WTC11 (cell line): ENCODE results near the gene CDH19.

Experiments
- ELF4 ChIP-seq: sonication (generic); formaldehyde crosslinking; IDR thresholded peaks from 2 replicates; pipeline ENCODE4 v1.8.1; 2022; ENCODE audit warnings: low read depth, mild to moderate bottlenecking, moderate library complexity, missing genetic modification reagents
- ETV6 ChIP-seq: sonication (generic); formaldehyde crosslinking; IDR thresholded peaks from 2 replicates; pipeline ENCODE4 v1.8.1; 2022; ENCODE audit warnings: mild to moderate bottlenecking, missing genetic modification reagents
- FOXJ3 ChIP-seq: sonication (generic); formaldehyde crosslinking; IDR thresholded peaks from 2 replicates; pipeline ENCODE4 v1.9.0; 2021; ENCODE audit warnings: missing genetic modification reagents, mild to moderate bottlenecking, borderline replicate concordance
- FOXP1 ChIP-seq: sonication (generic); formaldehyde crosslinking; IDR thresholded peaks from 2 replicates; pipeline ENCODE4 v1.8.0; 2022; ENCODE audit warnings: missing genetic modification reagents, mild to moderate bottlenecking, moderate library complexity, borderline replicate concordance
- JUN ChIP-seq: sonication (generic); formaldehyde crosslinking; IDR thresholded peaks from 2 replicates; pipeline ENCODE4 v1.8.0; 2023; ENCODE audit warnings: mild to moderate bottlenecking, missing genetic modification reagents
- TF ChIP-seq, protein P1 (sequence below): fragments of 200-600 bp; IDR thresholded peaks from 2 replicates; pipeline ENCODE4 v1.8.0; 2022; ENCODE audit warnings: antibody characterized with exemption
- TF ChIP-seq, protein P2 (sequence below): sonication (generic); formaldehyde crosslinking; IDR thresholded peaks from 2 replicates; pipeline ENCODE4 v1.8.1; 2022; ENCODE audit warnings: mild to moderate bottlenecking, missing genetic modification reagents, moderate library complexity, borderline replicate concordance
- TF ChIP-seq, protein P3 (sequence below): sonication (generic); formaldehyde crosslinking; IDR thresholded peaks from 2 replicates; pipeline ENCODE4 v1.8.1; 2023; ENCODE audit warnings: mild to moderate bottlenecking, missing genetic modification reagents
- TF ChIP-seq, protein P4 (sequence below): sonication (generic); formaldehyde crosslinking; conservative IDR thresholded peaks from 2 replicates; pipeline ENCODE4 v1.8.1; 2023; ENCODE audit warnings: mild to moderate bottlenecking, low read depth, missing genetic modification reagents, moderate library complexity

DNA sequence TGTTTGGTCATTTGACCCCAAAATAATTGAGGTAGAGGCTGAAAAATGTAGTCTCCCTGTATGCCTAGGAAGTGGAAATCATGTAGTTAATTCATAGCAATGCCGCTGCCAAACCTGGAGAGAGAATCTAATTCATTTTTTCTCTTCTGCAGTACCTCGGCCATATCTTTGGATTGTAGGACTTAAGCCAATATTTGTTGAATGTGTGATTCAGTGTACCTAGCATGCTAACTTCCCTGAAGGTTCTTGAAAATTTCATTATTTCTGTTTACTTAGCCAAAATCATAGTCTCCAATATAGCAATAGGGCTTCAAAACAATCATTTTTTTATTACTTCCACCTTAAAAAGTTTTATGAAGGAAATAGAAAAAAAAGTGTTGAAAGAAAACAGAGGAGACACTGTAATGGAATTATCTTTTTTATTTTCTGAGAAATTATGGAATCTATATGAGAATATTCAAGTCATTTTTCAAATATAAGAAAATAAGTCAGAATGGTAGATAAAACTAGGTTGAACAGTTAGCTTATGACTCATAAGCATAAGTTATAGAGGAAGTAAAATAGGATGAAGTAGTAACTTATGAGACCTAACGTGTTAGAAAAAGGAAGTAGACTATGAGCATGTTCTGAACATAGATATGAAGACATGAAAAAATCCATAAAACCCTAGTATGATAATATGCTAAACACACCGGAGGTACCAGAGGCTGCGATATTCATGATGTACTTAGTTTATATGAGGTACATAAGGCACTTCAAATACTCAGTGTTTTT is 35.2 kb upstream of the CDH19 start:
- TF ChIP-seq, protein P1, sequence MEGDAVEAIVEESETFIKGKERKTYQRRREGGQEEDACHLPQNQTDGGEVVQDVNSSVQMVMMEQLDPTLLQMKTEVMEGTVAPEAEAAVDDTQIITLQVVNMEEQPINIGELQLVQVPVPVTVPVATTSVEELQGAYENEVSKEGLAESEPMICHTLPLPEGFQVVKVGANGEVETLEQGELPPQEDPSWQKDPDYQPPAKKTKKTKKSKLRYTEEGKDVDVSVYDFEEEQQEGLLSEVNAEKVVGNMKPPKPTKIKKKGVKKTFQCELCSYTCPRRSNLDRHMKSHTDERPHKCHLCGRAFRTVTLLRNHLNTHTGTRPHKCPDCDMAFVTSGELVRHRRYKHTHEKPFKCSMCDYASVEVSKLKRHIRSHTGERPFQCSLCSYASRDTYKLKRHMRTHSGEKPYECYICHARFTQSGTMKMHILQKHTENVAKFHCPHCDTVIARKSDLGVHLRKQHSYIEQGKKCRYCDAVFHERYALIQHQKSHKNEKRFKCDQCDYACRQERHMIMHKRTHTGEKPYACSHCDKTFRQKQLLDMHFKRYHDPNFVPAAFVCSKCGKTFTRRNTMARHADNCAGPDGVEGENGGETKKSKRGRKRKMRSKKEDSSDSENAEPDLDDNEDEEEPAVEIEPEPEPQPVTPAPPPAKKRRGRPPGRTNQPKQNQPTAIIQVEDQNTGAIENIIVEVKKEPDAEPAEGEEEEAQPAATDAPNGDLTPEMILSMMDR: no peak
- TF ChIP-seq FOXJ3 (CRISPR knock-in tag): no peak
- no peak for TF ChIP-seq ETV6 (CRISPR knock-in tag)
- no peak for TF ChIP-seq FOXP1 (CRISPR knock-in tag)
- TF ChIP-seq, protein P2, sequence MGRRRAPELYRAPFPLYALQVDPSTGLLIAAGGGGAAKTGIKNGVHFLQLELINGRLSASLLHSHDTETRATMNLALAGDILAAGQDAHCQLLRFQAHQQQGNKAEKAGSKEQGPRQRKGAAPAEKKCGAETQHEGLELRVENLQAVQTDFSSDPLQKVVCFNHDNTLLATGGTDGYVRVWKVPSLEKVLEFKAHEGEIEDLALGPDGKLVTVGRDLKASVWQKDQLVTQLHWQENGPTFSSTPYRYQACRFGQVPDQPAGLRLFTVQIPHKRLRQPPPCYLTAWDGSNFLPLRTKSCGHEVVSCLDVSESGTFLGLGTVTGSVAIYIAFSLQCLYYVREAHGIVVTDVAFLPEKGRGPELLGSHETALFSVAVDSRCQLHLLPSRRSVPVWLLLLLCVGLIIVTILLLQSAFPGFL (CRISPR knock-in tag): no peak
- TF ChIP-seq ELF4 (CRISPR knock-in tag): no peak
- TF ChIP-seq, protein P3, sequence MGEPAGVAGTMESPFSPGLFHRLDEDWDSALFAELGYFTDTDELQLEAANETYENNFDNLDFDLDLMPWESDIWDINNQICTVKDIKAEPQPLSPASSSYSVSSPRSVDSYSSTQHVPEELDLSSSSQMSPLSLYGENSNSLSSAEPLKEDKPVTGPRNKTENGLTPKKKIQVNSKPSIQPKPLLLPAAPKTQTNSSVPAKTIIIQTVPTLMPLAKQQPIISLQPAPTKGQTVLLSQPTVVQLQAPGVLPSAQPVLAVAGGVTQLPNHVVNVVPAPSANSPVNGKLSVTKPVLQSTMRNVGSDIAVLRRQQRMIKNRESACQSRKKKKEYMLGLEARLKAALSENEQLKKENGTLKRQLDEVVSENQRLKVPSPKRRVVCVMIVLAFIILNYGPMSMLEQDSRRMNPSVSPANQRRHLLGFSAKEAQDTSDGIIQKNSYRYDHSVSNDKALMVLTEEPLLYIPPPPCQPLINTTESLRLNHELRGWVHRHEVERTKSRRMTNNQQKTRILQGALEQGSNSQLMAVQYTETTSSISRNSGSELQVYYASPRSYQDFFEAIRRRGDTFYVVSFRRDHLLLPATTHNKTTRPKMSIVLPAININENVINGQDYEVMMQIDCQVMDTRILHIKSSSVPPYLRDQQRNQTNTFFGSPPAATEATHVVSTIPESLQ: no peak
- TF ChIP-seq, protein P4, sequence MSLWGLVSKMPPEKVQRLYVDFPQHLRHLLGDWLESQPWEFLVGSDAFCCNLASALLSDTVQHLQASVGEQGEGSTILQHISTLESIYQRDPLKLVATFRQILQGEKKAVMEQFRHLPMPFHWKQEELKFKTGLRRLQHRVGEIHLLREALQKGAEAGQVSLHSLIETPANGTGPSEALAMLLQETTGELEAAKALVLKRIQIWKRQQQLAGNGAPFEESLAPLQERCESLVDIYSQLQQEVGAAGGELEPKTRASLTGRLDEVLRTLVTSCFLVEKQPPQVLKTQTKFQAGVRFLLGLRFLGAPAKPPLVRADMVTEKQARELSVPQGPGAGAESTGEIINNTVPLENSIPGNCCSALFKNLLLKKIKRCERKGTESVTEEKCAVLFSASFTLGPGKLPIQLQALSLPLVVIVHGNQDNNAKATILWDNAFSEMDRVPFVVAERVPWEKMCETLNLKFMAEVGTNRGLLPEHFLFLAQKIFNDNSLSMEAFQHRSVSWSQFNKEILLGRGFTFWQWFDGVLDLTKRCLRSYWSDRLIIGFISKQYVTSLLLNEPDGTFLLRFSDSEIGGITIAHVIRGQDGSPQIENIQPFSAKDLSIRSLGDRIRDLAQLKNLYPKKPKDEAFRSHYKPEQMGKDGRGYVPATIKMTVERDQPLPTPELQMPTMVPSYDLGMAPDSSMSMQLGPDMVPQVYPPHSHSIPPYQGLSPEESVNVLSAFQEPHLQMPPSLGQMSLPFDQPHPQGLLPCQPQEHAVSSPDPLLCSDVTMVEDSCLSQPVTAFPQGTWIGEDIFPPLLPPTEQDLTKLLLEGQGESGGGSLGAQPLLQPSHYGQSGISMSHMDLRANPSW (CRISPR knock-in tag): no peak
- no peak for TF ChIP-seq JUN (CRISPR knock-in tag)
